ENCODE results near the gene SLC35A1.

DNA sequence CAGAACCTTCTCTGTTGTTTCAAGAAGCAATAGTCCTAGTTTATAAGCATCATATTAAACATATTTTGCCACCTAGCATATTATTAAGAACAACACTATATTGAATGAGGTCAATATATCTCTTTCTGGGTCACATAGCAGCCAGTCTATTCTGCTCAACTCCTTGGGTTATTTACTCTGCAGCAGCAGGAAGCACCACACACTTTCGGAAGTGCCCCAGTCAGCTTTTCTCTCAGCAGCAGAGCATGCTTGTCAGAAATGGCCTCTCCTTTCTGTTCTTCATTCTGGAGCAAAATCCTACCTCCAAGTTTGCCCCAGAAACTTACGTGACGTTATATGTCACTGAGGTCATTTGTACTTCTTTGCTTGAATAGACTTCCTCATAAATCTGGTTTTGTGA lies 42.3 kb upstream of the SLC35A1 start:
- TF ChIP-seq, protein P1, sequence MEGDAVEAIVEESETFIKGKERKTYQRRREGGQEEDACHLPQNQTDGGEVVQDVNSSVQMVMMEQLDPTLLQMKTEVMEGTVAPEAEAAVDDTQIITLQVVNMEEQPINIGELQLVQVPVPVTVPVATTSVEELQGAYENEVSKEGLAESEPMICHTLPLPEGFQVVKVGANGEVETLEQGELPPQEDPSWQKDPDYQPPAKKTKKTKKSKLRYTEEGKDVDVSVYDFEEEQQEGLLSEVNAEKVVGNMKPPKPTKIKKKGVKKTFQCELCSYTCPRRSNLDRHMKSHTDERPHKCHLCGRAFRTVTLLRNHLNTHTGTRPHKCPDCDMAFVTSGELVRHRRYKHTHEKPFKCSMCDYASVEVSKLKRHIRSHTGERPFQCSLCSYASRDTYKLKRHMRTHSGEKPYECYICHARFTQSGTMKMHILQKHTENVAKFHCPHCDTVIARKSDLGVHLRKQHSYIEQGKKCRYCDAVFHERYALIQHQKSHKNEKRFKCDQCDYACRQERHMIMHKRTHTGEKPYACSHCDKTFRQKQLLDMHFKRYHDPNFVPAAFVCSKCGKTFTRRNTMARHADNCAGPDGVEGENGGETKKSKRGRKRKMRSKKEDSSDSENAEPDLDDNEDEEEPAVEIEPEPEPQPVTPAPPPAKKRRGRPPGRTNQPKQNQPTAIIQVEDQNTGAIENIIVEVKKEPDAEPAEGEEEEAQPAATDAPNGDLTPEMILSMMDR (IDR thresholded peaks at IDR 0.05), result no peak
- TF ChIP-seq EP300 (IDR thresholded peaks at IDR 0.05) (no peak), POLR2A (IDR thresholded peaks at IDR 0.05) (no peak), POLR2AphosphoS5 (IDR thresholded peaks at IDR 0.05) (no peak)
